ENCODE data around the gene GSTA4. TPM values are rescaled to one million over a fixed set of nuclear protein-coding genes. Genes with fewer than 3 reads are reported as not detected.

The GSTA4 gene
- polyA plus RNA-seq = 121 and 151 TPM in 2 replicates

GRCh38 chr6:52995089-52995912 lies at the start of gene GSTA4:
Gene GSTA4 (minus strand): TSS chr6:52995284. CDS start chr6:52994243, 1,041 bp downstream.

Other genes with a start within 250 kb of the GSTA4 start
- not detected in 2 replicates for gene GSTA2, start 231.8 kb downstream of the GSTA4 start, polyA plus RNA-seq
- not detected in 2 replicates for gene GSTA1, start 191.5 kb downstream of the GSTA4 start, polyA plus RNA-seq
- not detected in 2 replicates for gene GSTA5, start 154.5 kb downstream of the GSTA4 start, polyA plus RNA-seq
- gene GSTA3, start 85.6 kb downstream of the GSTA4 start, polyA plus RNA-seq = not detected in 2 replicates
- gene CILK1, start 66.5 kb upstream of the GSTA4 start, polyA plus RNA-seq = 3.9 and 5.0 TPM in 2 replicates
- gene FBXO9, start 70.1 kb upstream of the GSTA4 start, polyA plus RNA-seq = 31.1 and 41.4 TPM in 2 replicates
- gene GCM1, start 153.6 kb upstream of the GSTA4 start, polyA plus RNA-seq = 0.48 TPM in 1 of 2 replicates, not detected in the other

Data from Purkinje cell (primary cell).